HepG2 (cell line): ENCODE data around the gene NADK2. TPM values are rescaled to one million over a fixed set of nuclear protein-coding genes. Genes with fewer than 3 reads are reported as not detected.

ENCODE experiments used
- ATAC-seq: fragments of 200-7000 bp; cut with Tn5 transposase; 3 replicates; pipeline ENCODE4 v1.9.1; 2020; ENCODE audit warnings: mild to moderate bottlenecking, moderate library complexity
- BruUV-seq: library from RNA; stranded (reverse); fragments of 400-500 nt; replicated peaks from 2 replicates; lab custom pipeline; 2021; lab: Mats Ljungman, UMichigan
- CTCF ChIA-PET: fragments of 300-600 bp; formaldehyde crosslinking; extraction: SDS; loops from one replicate; lab custom pipeline; 2021; ENCODE audit warnings: low total read pairs, inconsistent platforms, low intra/inter-chr PET ratio; lab: Yijun Ruan, JAX
- POLR2A ChIA-PET: fragments of 350-600 bp; sonication (Branson Sonifier 250); formaldehyde crosslinking; loops from one replicate; lab custom pipeline; 2020; ENCODE audit warnings: antibody characterized with exemption, inconsistent platforms; lab: Yijun Ruan, JAX
- DNase-seq: peaks from one replicate; pipeline ENCODE4 v3.0.0-alpha.2; 2015; ENCODE audit warnings: low spot score
- FAIRE-seq: peaks from 3 replicates; lab custom pipeline; 2011; peaks lifted over from hg19 to GRCh38; lab: Jason Lieb, UNC
- H2AFZ ChIP-seq: one replicate; pipeline ENCODE4 v1.6.1; 2011; ENCODE audit warnings: low read length, inconsistent platforms
- H3K27ac ChIP-seq: fragments of 300-600 bp; 3 replicates; pipeline ENCODE4 v1.8.0; 2011; ENCODE audit warnings: mixed run types, mild to moderate bottlenecking, mixed read lengths, low read length, inconsistent platforms; ENCODE audit not compliant: insufficient read depth; ENCODE audit errors: extremely low read length
- H3K27me3 ChIP-seq, 2 experiments: fragments of 200-600 bp in 1 of 2; 2 replicates in 1 of 2; 3 replicates in 1 of 2; pipeline versions ENCODE4 v1.6.0 to v1.8.0; 2011; ENCODE audit warnings: low read length in 2 of 2, mild to moderate bottlenecking in 2 of 2, moderate library complexity in 2 of 2, inconsistent platforms in 1 of 2; ENCODE audit not compliant: insufficient read depth in 2 of 2, control insufficient read depth in 1 of 2
- H3K36me3 ChIP-seq, 2 experiments: fragments of 200-600 bp in 1 of 2; replicated peaks in 1 of 2; 2 replicates in 1 of 2; 3 replicates in 1 of 2; pipeline versions ENCODE4 v1.5.1 to v1.8.0; 2011; ENCODE audit warnings: low read length in 2 of 2, inconsistent platforms in 1 of 2; ENCODE audit not compliant: insufficient read depth in 2 of 2, control insufficient read depth in 1 of 2
- H3K4me1 ChIP-seq: 2 replicates; pipeline ENCODE4 v1.5.1; 2012; ENCODE audit warnings: low read length, inconsistent platforms; ENCODE audit not compliant: insufficient read depth
- H3K4me2 ChIP-seq: 2 replicates; pipeline ENCODE4 v1.6.0; 2011; ENCODE audit warnings: low read depth, low read length, inconsistent platforms
- H3K4me3 ChIP-seq, 3 experiments: fragments of 200-600 bp in 1 of 3; sonication (generic), shearing (Covaris generic) in 1 of 3; replicated peaks in 1 of 3; 2 replicates each; pipeline ENCODE4 v1.5.1; 2011 to 2016; ENCODE audit warnings: low read length in 3 of 3, inconsistent platforms in 2 of 3, low read depth in 2 of 3, mild to moderate bottlenecking in 2 of 3, control low read depth in 1 of 3, mixed read lengths in 1 of 3; ENCODE audit not compliant: insufficient read depth in 1 of 3
- H3K79me2 ChIP-seq: one replicate; pipeline ENCODE4 v1.6.1; 2011; ENCODE audit warnings: low read length, inconsistent platforms; ENCODE audit not compliant: insufficient read depth
- H3K9ac ChIP-seq: 2 replicates; pipeline ENCODE4 v1.6.0; 2011; ENCODE audit warnings: mild to moderate bottlenecking, low read depth, low read length, inconsistent platforms; ENCODE audit not compliant: insufficient read depth
- H3K9me3 ChIP-seq: 2 replicates; pipeline ENCODE4 v1.5.1; 2012; ENCODE audit warnings: mild to moderate bottlenecking, low read length
- H4K20me1 ChIP-seq: 2 replicates; pipeline ENCODE4 v1.6.0; 2011; ENCODE audit warnings: inconsistent platforms, mild to moderate bottlenecking, low read length, moderate library complexity; ENCODE audit not compliant: insufficient read depth
- ADNP ChIP-seq: sonication (generic); formaldehyde crosslinking; IDR thresholded peaks from 2 replicates; pipeline ENCODE4 v1.4.0; 2020; ENCODE audit warnings: missing genetic modification reagents
- AKAP8 ChIP-seq: sonication (generic); formaldehyde crosslinking; IDR thresholded peaks from 2 replicates; pipeline ENCODE4 v1.5.1; 2020; ENCODE audit warnings: mild to moderate bottlenecking, missing genetic modification reagents
- ATF6 ChIP-seq: sonication (generic); formaldehyde crosslinking; conservative IDR thresholded peaks from 2 replicates; pipeline ENCODE4 v1.4.0; 2020; ENCODE audit warnings: missing genetic modification reagents
- FOXA3 ChIP-seq: IDR thresholded peaks from 2 replicates; pipeline ENCODE4 v1.6.1; 2016; ENCODE audit warnings: missing genetic modification reagents, missing compliant biosample characterization
- GLI4 ChIP-seq: sonication (generic); formaldehyde crosslinking; IDR thresholded peaks from 2 replicates; pipeline ENCODE4 v1.5.1; 2020; ENCODE audit warnings: missing genetic modification reagents, mild to moderate bottlenecking, moderate library complexity, borderline replicate concordance
- GMEB1 ChIP-seq: sonication (generic); formaldehyde crosslinking; IDR thresholded peaks from 2 replicates; pipeline ENCODE4 v1.5.1; 2020; ENCODE audit warnings: missing genetic modification reagents, mild to moderate bottlenecking, borderline replicate concordance
- HNRNPH1 ChIP-seq: fragments of 200-400 bp; formaldehyde crosslinking; optimal IDR thresholded peaks from 2 replicates; pipeline ENCODE3; 2017; ENCODE audit warnings: mild to moderate bottlenecking, low read depth, low read length
- MIER2 ChIP-seq: IDR thresholded peaks from 2 replicates; pipeline ENCODE4 v1.6.1; 2016; ENCODE audit warnings: missing biosample characterization, missing genetic modification reagents
- ONECUT2 ChIP-seq: sonication (generic); formaldehyde crosslinking; IDR thresholded peaks from 2 replicates; pipeline ENCODE4 v1.4.0; 2020; ENCODE audit warnings: missing genetic modification reagents
- RBM39 ChIP-seq: fragments of 200-400 bp; formaldehyde crosslinking; IDR thresholded peaks from one replicate; pipeline ENCODE4 v1.6.1; 2018; ENCODE audit warnings: antibody characterized with exemption, mild to moderate bottlenecking, low read depth, low read length; ENCODE audit not compliant: poor library complexity, severe bottlenecking
- REPIN1 ChIP-seq: sonication (generic); formaldehyde crosslinking; IDR thresholded peaks from 2 replicates; pipeline ENCODE4 v1.8.0; 2022; ENCODE audit warnings: missing genetic modification reagents, low read depth, mild to moderate bottlenecking, borderline replicate concordance
- ZFP37 ChIP-seq: sonication (generic); formaldehyde crosslinking; IDR thresholded peaks from 2 replicates; pipeline ENCODE4 v1.4.0; 2020; ENCODE audit warnings: missing genetic modification reagents, borderline replicate concordance
- ZNF20 ChIP-seq: sonication (generic); formaldehyde crosslinking; IDR thresholded peaks from 2 replicates; pipeline ENCODE4 v1.4.0; 2020; ENCODE audit warnings: mild to moderate bottlenecking, moderate library complexity, missing genetic modification reagents
- ZNF546 ChIP-seq: sonication (generic); formaldehyde crosslinking; conservative IDR thresholded peaks from 2 replicates; pipeline ENCODE4 v1.8.1; 2023; ENCODE audit warnings: mild to moderate bottlenecking, missing genetic modification reagents
- ZNF737 ChIP-seq: sonication (generic); formaldehyde crosslinking; IDR thresholded peaks from 2 replicates; pipeline ENCODE4 v1.5.0; 2020; ENCODE audit warnings: missing genetic modification reagents, mild to moderate bottlenecking, borderline replicate concordance
- ZNF790 ChIP-seq: sonication (generic); formaldehyde crosslinking; IDR thresholded peaks from 2 replicates; pipeline ENCODE4 v1.8.0; 2022; ENCODE audit warnings: missing genetic modification reagents, mild to moderate bottlenecking, borderline replicate concordance
- ZNF841 ChIP-seq: sonication (generic); formaldehyde crosslinking; IDR thresholded peaks from 2 replicates; pipeline ENCODE4 v1.8.1; 2023; ENCODE audit warnings: missing genetic modification reagents, borderline replicate concordance
- WGBS: methylation state at CpG from one replicate; pipeline ENCODE4 v1.1.6; 2017; ENCODE audit warnings: low lambda C conversion rate; 5-methylcytosine and 5-hydroxymethylcytosine counted together
- in situ Hi-C: cut with HindIII; loops from 2 replicates; pipeline ENCODE4 v1.10.0; 2017; ENCODE audit warnings: low pct_unique_long_range_greater_than_20kb; ENCODE audit not compliant: extremely low pct_ligation_motif_present
- intact Hi-C: fragments of 100-400 bp; cut with micrococcal nuclease; formaldehyde crosslinking; loops from one replicate; pipeline ENCODE4 v1.10.0; 2022; ENCODE audit not compliant: unreplicated experiment
- polyA plus RNA-seq, 8 experiments: library from polyadenylated mRNA; depleted of rRNA in 3 of 8; stranded (reverse) in 7 of 8; unstranded in 1 of 8; fragments of >200 nt; fragmentation: Illumina TruSeq in 4 of 8; extraction: Trizol in 4 of 8; gene quantifications; 2 replicates each; pipeline versions ENCODE4 v1.2.1 to v1.2.3, GENCODE V29; 2011 to 2016; ENCODE audit warnings: low read depth in 4 of 8, missing spikeins in 1 of 8, mixed read lengths in 1 of 8; ENCODE audit not compliant: insufficient read depth in 1 of 8
- total RNA-seq, 5 experiments: library from RNA; depleted of rRNA; stranded (reverse); fragments of >200 nt; fragmentation: Illumina TruSeq; extraction: Trizol; gene quantifications; 2 replicates each; pipeline ENCODE4 v1.2.3, GENCODE V29; 2016; ENCODE audit warnings: low read depth in 1 of 5

NADK2 gene
- total and polyA plus RNA-seq, 2 of the 13 experiments (the other 11 are each of a cell fraction or from before 2014, with no cell fraction given) = 13.9 to 71.4 TPM

GRCh38 chr5:36242534-36243485 is 1.1 kb upstream of the NADK2 start (continued):
- TF ChIP-seq GLI4 (CRISPR knock-in tag) (no peak), GMEB1 (CRISPR knock-in tag) (no peak), ONECUT2 (CRISPR knock-in tag) (peak; percentile 74; the same call in 1 of the 2 replicates), HNRNPH1 (no peak), ZNF737 (CRISPR knock-in tag) (no peak), ZNF546 (CRISPR knock-in tag) (no peak)

- no peaks in the 10 kb centered on the region for H3K27me3 ChIP-seq
- peak overlapping the region; percentile 98 for H3K9ac ChIP-seq
- POLR2A ChIA-PET = interaction anchor here (1.0 to 5.3 kb wide), 13 partner anchors 12 to 636 kb away, joined by 3 to 68 read pairs (median 8); partner anchors contain the start of genes LMBRD2, NIPBL and SKP2
- H3K36me3 ChIP-seq = no peaks in the 10 kb centered on the region
- under 1% methylated on average over 16 of the region's 61 CpGs for WGBS
- peak; percentile 53 for ATAC-seq
- FAIRE-seq = no peak
- DNase-seq = peak; percentile 40
- H2AFZ ChIP-seq = no peak overlapping the region
- H3K4me3 ChIP-seq = peak overlapping the region; percentile 76 to 93 (median 88)
- no TSS peak for BruUV-seq
- in situ Hi-C loops (no loop called here), intact Hi-C loops (no loop called here)
- H3K4me1 ChIP-seq = peaks cover 59% of the 10 kb centered on the region
- peak overlapping the region; percentile 83 for H3K4me2 ChIP-seq
- H3K9me3 ChIP-seq = no peaks in the 10 kb centered on the region
- CTCF ChIA-PET = no interaction called here
- peaks cover 44% of the 10 kb centered on the region for H3K79me2 ChIP-seq
- H4K20me1 ChIP-seq = no peaks in the 10 kb centered on the region
- H3K27ac ChIP-seq = peak overlapping the region; percentile 95
- TF ChIP-seq AKAP8 (no peak), ZFP37 (CRISPR knock-in tag) (no peak), ZNF790 (CRISPR knock-in tag) (no peak), ADNP (CRISPR knock-in tag) (no peak), RBM39 (no peak), ZNF841 (CRISPR knock-in tag) (no peak), ATF6 (no peak), FOXA3 (CRISPR knock-in tag) (no peak), REPIN1 (CRISPR knock-in tag) (no peak; the same call in 1 of the 2 replicates), MIER2 (no peak), ZNF20 (CRISPR knock-in tag) (no peak)
Observed at GRCh38 chr5:36240779-36241630, 720 bp downstream of the NADK2 start.
